GM23338 (cell line): ENCODE data around the gene NCOA1. TPM values are rescaled to one million over a fixed set of nuclear protein-coding genes. Genes with fewer than 3 reads are reported as not detected.

Experiments used
- ATAC-seq: fragments of 200-7000 bp; cut with Tn5 transposase; 3 replicates; pipeline ENCODE4 v1.9.1; 2020
- DNase-seq: peaks from one replicate; pipeline ENCODE4 v3.0.0-alpha.2; 2015; ENCODE audit warnings: low spot score
- H2AFZ ChIP-seq: fragments of 200-600 bp; sonication (generic); 2 replicates; pipeline ENCODE4 v1.8.0; 2016; ENCODE audit warnings: antibody characterized with exemption, mild to moderate bottlenecking, moderate library complexity
- H3F3A ChIP-seq: fragments of 200-600 bp; sonication (generic); replicated peaks from 2 replicates; pipeline ENCODE4 v1.8.0; 2017; ENCODE audit warnings: antibody characterized with exemption, mixed run types, low read depth
- H3K27ac ChIP-seq: fragments of 200-600 bp; sonication (generic); 2 replicates; pipeline ENCODE4 v1.6.1; 2016; ENCODE audit warnings: low read depth
- H3K27me3 ChIP-seq: fragments of 200-600 bp; sonication (generic); 2 replicates; pipeline ENCODE4 v1.8.0; 2016; ENCODE audit warnings: mild to moderate bottlenecking, mixed run types, moderate library complexity; ENCODE audit not compliant: insufficient read depth
- H3K36me3 ChIP-seq: fragments of 200-600 bp; sonication (generic); 2 replicates; pipeline ENCODE4 v1.8.0; 2016; ENCODE audit warnings: mild to moderate bottlenecking; ENCODE audit not compliant: insufficient read depth
- H3K4me1 ChIP-seq: fragments of 200-600 bp; sonication (generic); 2 replicates; pipeline ENCODE4 v1.8.0; 2016; ENCODE audit warnings: mild to moderate bottlenecking, moderate library complexity; ENCODE audit not compliant: insufficient read depth
- H3K4me2 ChIP-seq: fragments of 200-600 bp; sonication (generic); 2 replicates; pipeline ENCODE4 v1.7.1; 2017; ENCODE audit warnings: mixed run types
- H3K4me3 ChIP-seq: fragments of 200-600 bp; sonication (generic); 2 replicates; pipeline ENCODE4 v1.6.1; 2016; ENCODE audit warnings: mixed run types
- H3K79me2 ChIP-seq: fragments of 200-600 bp; sonication (generic); replicated peaks from 2 replicates; pipeline ENCODE4 v1.8.0; 2017; ENCODE audit warnings: mild to moderate bottlenecking; ENCODE audit not compliant: insufficient read depth
- H3K9me2 ChIP-seq: fragments of 200-600 bp; sonication (generic); 2 replicates; pipeline ENCODE4 v1.8.0; 2017; ENCODE audit not compliant: insufficient read depth
- H4K20me1 ChIP-seq: fragments of 200-600 bp; sonication (generic); replicated peaks from 2 replicates; pipeline ENCODE4 v1.8.0; 2017; ENCODE audit warnings: mild to moderate bottlenecking; ENCODE audit not compliant: insufficient read depth
- H3K27ac Mint-ChIP-seq: 2 replicates; pipeline ENCODE4 v1.8.0; 2020; ENCODE audit warnings: inconsistent platforms, mild to moderate bottlenecking, moderate library complexity, mixed read lengths
- H3K27me3 Mint-ChIP-seq: 3 replicates; pipeline ENCODE4 v1.8.0; 2022; ENCODE audit warnings: low read depth, mild to moderate bottlenecking, moderate library complexity, mixed read lengths, inconsistent platforms; ENCODE audit not compliant: insufficient read depth, poor library complexity
- H3K36me3 Mint-ChIP-seq: 3 replicates; pipeline ENCODE4 v1.8.0; 2021; ENCODE audit warnings: low read depth, mild to moderate bottlenecking, inconsistent platforms, moderate library complexity, mixed read lengths
- H3K4me1 Mint-ChIP-seq: 3 replicates; pipeline ENCODE4 v1.8.0; 2020; ENCODE audit warnings: mild to moderate bottlenecking, inconsistent platforms, mixed read lengths
- H3K4me3 Mint-ChIP-seq: 3 replicates; pipeline ENCODE4 v1.8.0; 2021; ENCODE audit warnings: moderate library complexity, mild to moderate bottlenecking, inconsistent platforms, mixed read lengths
- H3K9me3 Mint-ChIP-seq: 3 replicates; pipeline ENCODE4 v1.8.0; 2020; ENCODE audit warnings: moderate library complexity, mild to moderate bottlenecking, inconsistent platforms, mixed read lengths
- CREB1 ChIP-seq: fragments of 250-450 bp; sonication (Bioruptor Pico); IDR thresholded peaks from 2 replicates; pipeline ENCODE4 v1.5.0; 2020; ENCODE audit warnings: low read depth, mild to moderate bottlenecking, moderate library complexity
- EZH2phosphoT487 ChIP-seq: fragments of 200-600 bp; sonication (generic); IDR thresholded peaks from one replicate; pipeline ENCODE4 v1.8.1; 2018; ENCODE audit warnings: antibody characterized with exemption; ENCODE audit not compliant: unreplicated experiment
- NANOG ChIP-seq: IDR thresholded peaks from 2 replicates; pipeline ENCODE4 v1.6.1; 2016; ENCODE audit warnings: antibody characterized with exemption, borderline replicate concordance
- POLR2AphosphoS5 ChIP-seq: IDR thresholded peaks from 2 replicates; pipeline ENCODE4 v1.6.1; 2016; ENCODE audit warnings: antibody characterized with exemption, low read depth
- ZNF114 ChIP-seq: fragments of 250-450 bp; sonication (Bioruptor Pico); IDR thresholded peaks from 2 replicates; pipeline ENCODE4 v1.5.0; 2020; ENCODE audit warnings: mild to moderate bottlenecking, moderate library complexity
- polyA plus RNA-seq: library from polyadenylated mRNA; unstranded; fragments of >200 nt; fragmentation: Nextera tagmentation; extraction: Ambion mirVana; gene quantifications from 2 replicates; pipeline ENCODE4 v1.2.1, GENCODE V29; 2016
- total RNA-seq: library from RNA; depleted of rRNA; stranded (reverse); fragments of >200 nt; shearing (Covaris generic); gene quantifications from 2 replicates; pipeline ENCODE4 v1.2.3, GENCODE V29; 2014
- TF ChIP-seq, protein P1 (sequence below): IDR thresholded peaks from one replicate; pipeline ENCODE4 v1.6.1; 2018; ENCODE audit warnings: antibody characterized with exemption; ENCODE audit not compliant: unreplicated experiment
- TF ChIP-seq, protein P2 (sequence below), 2 experiments: fragments of 200-600 bp in 1 of 2; sonication (generic) in 1 of 2; conservative IDR thresholded peaks; 2 replicates each; pipeline versions ENCODE4 v1.5.1 to v1.6.1; 2016 to 2017; ENCODE audit warnings: antibody characterized with exemption in 2 of 2, low read depth in 2 of 2, mild to moderate bottlenecking in 2 of 2, moderate library complexity in 1 of 2
- TF ChIP-seq, protein P3 (sequence below): IDR thresholded peaks from 2 replicates; pipeline ENCODE4 v1.6.1; 2016; ENCODE audit warnings: antibody characterized with exemption

Gene NCOA1
- total and polyA plus RNA-seq, 2 experiments from 2014 or later, result 7.1 to 15.1 TPM

DNA sequence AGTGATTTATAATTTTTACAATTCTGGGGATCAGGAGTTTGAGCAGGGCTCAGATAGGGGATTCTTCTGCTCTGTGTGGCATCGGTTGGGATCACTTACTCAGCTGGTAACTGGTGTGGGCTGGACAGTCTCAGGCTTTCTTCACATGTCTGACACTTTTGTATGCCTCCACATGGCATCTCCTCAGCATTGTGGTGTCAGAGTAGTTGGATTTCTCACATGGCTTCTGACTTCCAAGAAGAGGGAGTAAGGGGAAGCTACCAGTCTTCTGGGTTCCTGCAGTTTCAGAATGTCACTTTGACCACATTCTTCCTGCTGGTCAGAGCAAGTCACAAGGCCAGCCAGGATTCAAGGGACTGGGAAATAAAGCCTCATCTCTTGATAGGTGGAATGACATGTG, 55.6 kb downstream of the NCOA1 start (continued):
- TF ChIP-seq, protein P1, sequence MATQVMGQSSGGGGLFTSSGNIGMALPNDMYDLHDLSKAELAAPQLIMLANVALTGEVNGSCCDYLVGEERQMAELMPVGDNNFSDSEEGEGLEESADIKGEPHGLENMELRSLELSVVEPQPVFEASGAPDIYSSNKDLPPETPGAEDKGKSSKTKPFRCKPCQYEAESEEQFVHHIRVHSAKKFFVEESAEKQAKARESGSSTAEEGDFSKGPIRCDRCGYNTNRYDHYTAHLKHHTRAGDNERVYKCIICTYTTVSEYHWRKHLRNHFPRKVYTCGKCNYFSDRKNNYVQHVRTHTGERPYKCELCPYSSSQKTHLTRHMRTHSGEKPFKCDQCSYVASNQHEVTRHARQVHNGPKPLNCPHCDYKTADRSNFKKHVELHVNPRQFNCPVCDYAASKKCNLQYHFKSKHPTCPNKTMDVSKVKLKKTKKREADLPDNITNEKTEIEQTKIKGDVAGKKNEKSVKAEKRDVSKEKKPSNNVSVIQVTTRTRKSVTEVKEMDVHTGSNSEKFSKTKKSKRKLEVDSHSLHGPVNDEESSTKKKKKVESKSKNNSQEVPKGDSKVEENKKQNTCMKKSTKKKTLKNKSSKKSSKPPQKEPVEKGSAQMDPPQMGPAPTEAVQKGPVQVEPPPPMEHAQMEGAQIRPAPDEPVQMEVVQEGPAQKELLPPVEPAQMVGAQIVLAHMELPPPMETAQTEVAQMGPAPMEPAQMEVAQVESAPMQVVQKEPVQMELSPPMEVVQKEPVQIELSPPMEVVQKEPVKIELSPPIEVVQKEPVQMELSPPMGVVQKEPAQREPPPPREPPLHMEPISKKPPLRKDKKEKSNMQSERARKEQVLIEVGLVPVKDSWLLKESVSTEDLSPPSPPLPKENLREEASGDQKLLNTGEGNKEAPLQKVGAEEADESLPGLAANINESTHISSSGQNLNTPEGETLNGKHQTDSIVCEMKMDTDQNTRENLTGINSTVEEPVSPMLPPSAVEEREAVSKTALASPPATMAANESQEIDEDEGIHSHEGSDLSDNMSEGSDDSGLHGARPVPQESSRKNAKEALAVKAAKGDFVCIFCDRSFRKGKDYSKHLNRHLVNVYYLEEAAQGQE, result no peak
- no peak for TF ChIP-seq EZH2phosphoT487
- TF ChIP-seq, protein P2, sequence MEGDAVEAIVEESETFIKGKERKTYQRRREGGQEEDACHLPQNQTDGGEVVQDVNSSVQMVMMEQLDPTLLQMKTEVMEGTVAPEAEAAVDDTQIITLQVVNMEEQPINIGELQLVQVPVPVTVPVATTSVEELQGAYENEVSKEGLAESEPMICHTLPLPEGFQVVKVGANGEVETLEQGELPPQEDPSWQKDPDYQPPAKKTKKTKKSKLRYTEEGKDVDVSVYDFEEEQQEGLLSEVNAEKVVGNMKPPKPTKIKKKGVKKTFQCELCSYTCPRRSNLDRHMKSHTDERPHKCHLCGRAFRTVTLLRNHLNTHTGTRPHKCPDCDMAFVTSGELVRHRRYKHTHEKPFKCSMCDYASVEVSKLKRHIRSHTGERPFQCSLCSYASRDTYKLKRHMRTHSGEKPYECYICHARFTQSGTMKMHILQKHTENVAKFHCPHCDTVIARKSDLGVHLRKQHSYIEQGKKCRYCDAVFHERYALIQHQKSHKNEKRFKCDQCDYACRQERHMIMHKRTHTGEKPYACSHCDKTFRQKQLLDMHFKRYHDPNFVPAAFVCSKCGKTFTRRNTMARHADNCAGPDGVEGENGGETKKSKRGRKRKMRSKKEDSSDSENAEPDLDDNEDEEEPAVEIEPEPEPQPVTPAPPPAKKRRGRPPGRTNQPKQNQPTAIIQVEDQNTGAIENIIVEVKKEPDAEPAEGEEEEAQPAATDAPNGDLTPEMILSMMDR (conservative IDR thresholded peaks at IDR 0.05; ENCODE audit: low read depth in 2 of 2), result no peak
- TF ChIP-seq NANOG, result no peak
- TF ChIP-seq ZNF114 (CRISPR knock-in tag), result no peak
- TF ChIP-seq CREB1, result no peak
- TF ChIP-seq POLR2AphosphoS5, result no peak
- TF ChIP-seq, protein P3, sequence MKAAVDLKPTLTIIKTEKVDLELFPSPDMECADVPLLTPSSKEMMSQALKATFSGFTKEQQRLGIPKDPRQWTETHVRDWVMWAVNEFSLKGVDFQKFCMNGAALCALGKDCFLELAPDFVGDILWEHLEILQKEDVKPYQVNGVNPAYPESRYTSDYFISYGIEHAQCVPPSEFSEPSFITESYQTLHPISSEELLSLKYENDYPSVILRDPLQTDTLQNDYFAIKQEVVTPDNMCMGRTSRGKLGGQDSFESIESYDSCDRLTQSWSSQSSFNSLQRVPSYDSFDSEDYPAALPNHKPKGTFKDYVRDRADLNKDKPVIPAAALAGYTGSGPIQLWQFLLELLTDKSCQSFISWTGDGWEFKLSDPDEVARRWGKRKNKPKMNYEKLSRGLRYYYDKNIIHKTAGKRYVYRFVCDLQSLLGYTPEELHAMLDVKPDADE, result no peak

DNA sequence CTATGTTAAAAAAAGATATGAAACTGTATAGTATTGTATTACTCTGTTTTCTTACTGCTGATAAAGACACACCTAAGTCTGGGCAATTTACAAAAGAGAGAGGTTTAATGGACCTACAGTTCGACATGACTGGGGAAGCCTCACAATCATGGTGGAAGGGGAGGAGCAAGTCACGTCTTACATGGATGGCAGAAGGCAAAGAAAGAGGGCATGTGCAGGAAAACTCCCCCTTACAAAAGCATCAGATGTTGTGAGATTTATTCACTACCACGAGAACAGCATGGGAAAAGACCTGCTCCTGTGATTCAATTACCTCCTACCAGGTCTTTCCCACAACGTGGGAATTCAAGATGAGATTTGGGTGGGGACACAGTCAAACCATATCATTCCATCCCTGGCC, 57.0 kb downstream of the NCOA1 start:
- no peak overlapping the region for H2AFZ ChIP-seq
- Mint-ChIP-seq H3K36me3 (peaks cover 49% of the 10 kb centered on the region), H3K4me1 (no peaks in the 10 kb centered on the region), H3K9me3 (peaks cover 60% of the 10 kb centered on the region), H3K27me3 (peaks cover 2% of the 10 kb centered on the region), H3K4me3 (no peak overlapping the region), H3K27ac (no peak overlapping the region)
- no peaks in the 10 kb centered on the region for H3K9me2 ChIP-seq
- no peaks in the 10 kb centered on the region for H3K27me3 ChIP-seq
- DNase-seq (no peak), ATAC-seq (no peak)
- no peak overlapping the region for H3K4me2 ChIP-seq
- 0 out of 2 replicates have a peak, but pooled peaks cover 4% of the 10 kb centered on the region for H3K36me3 ChIP-seq
- no peaks in the 10 kb centered on the region for H4K20me1 ChIP-seq
- no peaks in the 10 kb centered on the region for H3F3A ChIP-seq
- H3K27ac ChIP-seq, result no peak overlapping the region
- H3K4me3 ChIP-seq, result no peak overlapping the region
- H3K79me2 ChIP-seq, result no peaks in the 10 kb centered on the region
- H3K4me1 ChIP-seq, result no peaks in the 10 kb centered on the region
- no peak for TF ChIP-seq EZH2phosphoT487
- TF ChIP-seq, protein P3, result no peak
- TF ChIP-seq, protein P2 (conservative IDR thresholded peaks at IDR 0.05; ENCODE audit: low read depth in 2 of 2), result no peak
- TF ChIP-seq CREB1, result no peak
